CD14-positive monocyte (primary cell): ENCODE data around the gene TTYH3. TPM values are rescaled to one million over a fixed set of nuclear protein-coding genes. Genes with fewer than 3 reads are reported as not detected.
A peak's percentile ranks its signal among the peaks of the same experiment; 100 is the strongest.

Experiments
- DNase-seq, 3 donors: peaks; one replicate each; pipeline ENCODE4 v3.0.0-alpha.2; 2011 to 2022
- H2AFZ ChIP-seq: 2 replicates; pipeline ENCODE4 v1.6.0; 2012; ENCODE audit warnings: mild to moderate bottlenecking, low read depth, low read length, inconsistent platforms; ENCODE audit not compliant: insufficient read depth, poor library complexity, severe bottlenecking
- H3K27ac ChIP-seq, 2 donors: 1 replicate in 1 of 2; 2 replicates in 1 of 2; pipeline ENCODE4 v1.5.1; 2012 to 2013; ENCODE audit warnings: low read length in 2 of 2, control low read depth in 1 of 2, inconsistent platforms in 1 of 2, low read depth in 1 of 2, mild to moderate bottlenecking in 1 of 2
- H3K27me3 ChIP-seq, 2 donors: one replicate each; pipeline versions ENCODE4 v1.6.0 to v1.6.1; 2011 to 2013; ENCODE audit warnings: low read length in 2 of 2; ENCODE audit not compliant: control insufficient read depth in 2 of 2, insufficient read depth in 2 of 2
- H3K36me3 ChIP-seq, 2 donors: replicated peaks in 1 of 2; 1 replicate in 1 of 2; 2 replicates in 1 of 2; pipeline versions ENCODE4 v1.5.1 to v1.6.1; 2012 to 2013; ENCODE audit warnings: low read length in 2 of 2, control low read depth in 1 of 2, inconsistent platforms in 1 of 2, mild to moderate bottlenecking in 1 of 2; ENCODE audit not compliant: insufficient read depth in 2 of 2, control insufficient read depth in 1 of 2
- H3K4me1 ChIP-seq, 2 donors: 1 replicate in 1 of 2; 2 replicates in 1 of 2; pipeline versions ENCODE4 v1.5.1 to v1.6.1; 2012 to 2013; ENCODE audit warnings: low read length in 2 of 2, control low read depth in 1 of 2, inconsistent platforms in 1 of 2, mild to moderate bottlenecking in 1 of 2, moderate library complexity in 1 of 2; ENCODE audit not compliant: insufficient read depth in 2 of 2, control insufficient read depth in 1 of 2
- H3K4me2 ChIP-seq: replicated peaks from 2 replicates; pipeline ENCODE3; 2012; ENCODE audit warnings: low read length, moderate library complexity, mild to moderate bottlenecking; ENCODE audit not compliant: poor library complexity, severe bottlenecking; ENCODE audit errors: extremely low read depth
- H3K4me3 ChIP-seq, 3 experiments: fragments of 200-600 bp in 1 of 3; sonication (generic) in 1 of 3; replicated peaks in 1 of 3; 1 replicate in 2 of 3; 2 replicates in 1 of 3; pipeline ENCODE4 v1.5.1; 2011 to 2013; ENCODE audit warnings: low read length in 3 of 3, mild to moderate bottlenecking in 3 of 3, control low read depth in 2 of 3, low read depth in 2 of 3, inconsistent platforms in 1 of 3, moderate library complexity in 1 of 3
- H3K79me2 ChIP-seq: 2 replicates; pipeline ENCODE4 v1.6.0; 2012; ENCODE audit warnings: mild to moderate bottlenecking, control low read depth, inconsistent platforms, low read length, moderate library complexity; ENCODE audit not compliant: insufficient read depth
- H3K9ac ChIP-seq: 2 replicates; pipeline ENCODE4 v1.6.0; 2017; ENCODE audit warnings: low read length, mild to moderate bottlenecking; ENCODE audit not compliant: insufficient read depth, poor library complexity, severe bottlenecking
- H3K9me3 ChIP-seq, 2 donors: replicated peaks in 1 of 2; 1 replicate in 1 of 2; 2 replicates in 1 of 2; pipeline versions ENCODE4 v1.5.1 to v1.6.1; 2012 to 2013; ENCODE audit warnings: low read length in 2 of 2, control low read depth in 1 of 2; ENCODE audit not compliant: control insufficient read depth in 1 of 2, insufficient read depth in 1 of 2
- H4K20me1 ChIP-seq: 2 replicates; pipeline ENCODE4 v1.6.0; 2012; ENCODE audit warnings: mild to moderate bottlenecking, low read length, control low read depth, moderate library complexity; ENCODE audit not compliant: insufficient read depth
- H3K27ac Mint-ChIP-seq, 7 donors: one replicate each; pipeline ENCODE4 v1.8.0; 2020; ENCODE audit warnings: mild to moderate bottlenecking in 7 of 7, mixed read lengths in 7 of 7, moderate library complexity in 6 of 7, inconsistent platforms in 2 of 7
- H3K27me3 Mint-ChIP-seq, 3 donors: one replicate each; pipeline ENCODE4 v1.8.0; 2021 to 2022; ENCODE audit warnings: low read depth in 3 of 3, mild to moderate bottlenecking in 3 of 3, mixed read lengths in 3 of 3, moderate library complexity in 3 of 3, inconsistent platforms in 1 of 3
- H3K36me3 Mint-ChIP-seq, 2 donors: one replicate each; pipeline ENCODE4 v1.8.0; 2020; ENCODE audit warnings: mixed read lengths in 2 of 2, inconsistent platforms in 1 of 2, mild to moderate bottlenecking in 1 of 2
- H3K4me1 Mint-ChIP-seq: one replicate; pipeline ENCODE4 v1.8.0; 2020; ENCODE audit warnings: mild to moderate bottlenecking, mixed read lengths
- H3K4me3 Mint-ChIP-seq, 2 donors: one replicate each; pipeline ENCODE4 v1.8.0; 2020; ENCODE audit warnings: mild to moderate bottlenecking in 2 of 2, mixed read lengths in 2 of 2, moderate library complexity in 1 of 2
- H3K9me3 Mint-ChIP-seq, 7 donors: one replicate each; pipeline ENCODE4 v1.8.0; 2020 to 2022; ENCODE audit warnings: mixed read lengths in 7 of 7, mild to moderate bottlenecking in 6 of 7, moderate library complexity in 6 of 7, inconsistent platforms in 2 of 7
- CTCF ChIP-seq: fragments of 200-600 bp; IDR thresholded peaks from one replicate; pipeline ENCODE4 v1.8.0; 2022; ENCODE audit warnings: antibody characterized with exemption, mild to moderate bottlenecking
- WGBS: methylation state at CpG from one replicate; pipeline ENCODE4 v1.1.5; 2013; ENCODE audit warnings: missing lambda C conversion rate; ENCODE audit not compliant: insufficient coverage; 5-methylcytosine and 5-hydroxymethylcytosine counted together
- intact Hi-C, 2 donors: fragments of 100-400 bp; cut with micrococcal nuclease; formaldehyde crosslinking; loops; one replicate each; pipeline versions ENCODE4 v1.15.0 to v1.15.1; 2023
- polyA plus RNA-seq, 3 donors: library from polyadenylated mRNA; depleted of rRNA in 1 of 3; unstranded in 2 of 3; stranded (reverse) in 1 of 3; fragments of 300-500 nt in 2 of 3; fragments of >200 nt in 1 of 3; fragmentation: Illumina TruSeq in 2 of 3; gene quantifications; 1 replicate in 2 of 3; 2 replicates in 1 of 3; pipeline ENCODE4 v1.2.3, GENCODE V29; 2012 to 2021

Gene TTYH3
- polyA plus RNA-seq, 3 donors = 13.4 to 73.5 (median 17.4) TPM

- DNase-seq = no peak
- Histone ChIP-seq H3K36me3 (peaks cover 4 to 18% of the 10 kb centered on the region in 2 donors), H3K27me3 (no peaks in the 10 kb centered on the region), H4K20me1 (no peaks in the 10 kb centered on the region), H3K4me3 (no peak overlapping the region), H3K9me3 (no peaks in the 10 kb centered on the region), H3K4me1 (peaks cover 46 to 64% of the 10 kb centered on the region in 2 donors), H3K79me2 (no peaks in the 10 kb centered on the region), H2AFZ (no peak overlapping the region), H3K4me2 (no peak overlapping the region), H3K27ac (no peak overlapping the region), H3K9ac (no peak overlapping the region)
- Mint-ChIP-seq H3K27ac (peak overlapping the region in 2 of 7 donors; percentile 40 to 94), H3K4me1 (peaks cover 60% of the 10 kb centered on the region), H3K4me3 (no peak overlapping the region), H3K36me3 (peaks cover 21 to 49% of the 10 kb centered on the region in 2 donors), H3K9me3 (peaks cover 0 to 4% (median 0%) of the 10 kb centered on the region in 7 donors), H3K27me3 (peaks cover 0 to 2% (median 0%) of the 10 kb centered on the region in 3 donors)
- intact Hi-C loops = loop anchor here in 1 of 2 donors (5.0 kb wide), 2 partner anchors 36 to 44 kb away; no protein-coding TSS in a partner anchor
- TF ChIP-seq CTCF = no peak
- 88% methylated on average over 25 of the region's 38 CpGs for WGBS
Observed at GRCh38 chr7:2605608-2606538, 25.9 kb upstream of the TTYH3 start.

- Histone ChIP-seq H3K4me1 (peaks cover 46 to 71% of the 10 kb centered on the region in 2 donors), H3K36me3 (peaks cover 0 to 12% of the 10 kb centered on the region in 2 donors), H4K20me1 (no peaks in the 10 kb centered on the region), H3K4me3 (peak overlapping the region in 1 of 3 experiments; percentile 68), H3K27me3 (no peaks in the 10 kb centered on the region), H2AFZ (peak overlapping the region; percentile 84), H3K9me3 (no peaks in the 10 kb centered on the region), H3K79me2 (no peaks in the 10 kb centered on the region), H3K9ac (no peak overlapping the region), H3K4me2 (peak overlapping the region; percentile 78), H3K27ac (peak overlapping the region; percentile 84 to 87)
- 90% methylated on average over 9 of the region's 16 CpGs for WGBS
- no peak for TF ChIP-seq CTCF
- Mint-ChIP-seq H3K4me3 (no peak overlapping the region), H3K9me3 (peaks cover 0 to 4% (median 0%) of the 10 kb centered on the region in 7 donors), H3K4me1 (peaks cover 60% of the 10 kb centered on the region), H3K27me3 (peaks cover 0 to 2% (median 0%) of the 10 kb centered on the region in 3 donors), H3K27ac (peak overlapping the region in 5 of 7 donors; percentile 40 to 99 (median 94)), H3K36me3 (peaks cover 16 to 42% of the 10 kb centered on the region in 2 donors)
- DNase-seq = no peak
- intact Hi-C loops = loop anchor here in 1 of 2 donors (5.0 kb wide), 2 partner anchors 36 to 44 kb away; no protein-coding TSS in a partner anchor
Observed at GRCh38 chr7:2606539-2606936, 25.2 kb upstream of the TTYH3 start.
